HAP-1 (cell line): ENCODE measurements around the gene C3orf20.

ENCODE experiments used
- DNase-seq, 2 experiments: peaks; one replicate each; pipeline ENCODE4 v3.0.0-alpha.2; 2016 to 2020; ENCODE audit warnings: low spot score in 2 of 2
- H3K27me3 ChIP-seq: fragments of 250-450 bp; sonication (Bioruptor Pico); 2 replicates; pipeline ENCODE4 v1.5.1; 2020; ENCODE audit warnings: low read depth, mild to moderate bottlenecking, moderate library complexity
- H3K36me3 ChIP-seq: fragments of 250-450 bp; sonication (Bioruptor Pico); replicated peaks from 2 replicates; pipeline ENCODE4 v1.5.1; 2020; ENCODE audit warnings: mild to moderate bottlenecking
- H3K4me1 ChIP-seq: fragments of 250-450 bp; sonication (Bioruptor Pico); 2 replicates; pipeline ENCODE4 v1.5.1; 2020; ENCODE audit warnings: mild to moderate bottlenecking
- H3K4me3 ChIP-seq: fragments of 250-450 bp; sonication (Bioruptor Pico); 2 replicates; pipeline ENCODE4 v1.5.1; 2020; ENCODE audit warnings: mild to moderate bottlenecking, moderate library complexity
- H3K9me3 ChIP-seq: fragments of 250-450 bp; sonication (Bioruptor Pico); 2 replicates; pipeline ENCODE4 v1.5.1; 2020; ENCODE audit warnings: mild to moderate bottlenecking, moderate library complexity
- in situ Hi-C: fragments of 300-500 bp; cut with MboI; formaldehyde crosslinking; loops from 3 replicates; pipeline ENCODE4 v1.14.3; 2020; ENCODE audit warnings: low sequenced_read_pairs, inconsistent platforms, mixed read lengths

Gene C3orf20

GRCh38 chr3:14810801-14811661, 136.1 kb downstream of the C3orf20 start:
- H3K36me3 ChIP-seq, result no peaks in the 10 kb centered on the region
- H3K4me1 ChIP-seq, result no peaks in the 10 kb centered on the region
- peaks cover 61% of the 10 kb centered on the region for H3K27me3 ChIP-seq
- H3K9me3 ChIP-seq, result no peaks in the 10 kb centered on the region
- H3K4me3 ChIP-seq, result no peak overlapping the region
- in situ Hi-C loops, result no loop called here
- DNase-seq, result no peak

GRCh38 chr3:14811684-14812083, 136.7 kb downstream of the C3orf20 start:
- Histone ChIP-seq H3K4me3 (no peak overlapping the region), H3K9me3 (no peaks in the 10 kb centered on the region), H3K4me1 (no peaks in the 10 kb centered on the region), H3K36me3 (no peaks in the 10 kb centered on the region), H3K27me3 (peaks cover 57% of the 10 kb centered on the region)
- no peak for DNase-seq
- in situ Hi-C loops, result no loop called here

GRCh38 chr3:14812196-14812790, 137.4 kb downstream of the C3orf20 start:
- no peaks in the 10 kb centered on the region for H3K9me3 ChIP-seq
- no peaks in the 10 kb centered on the region for H3K4me1 ChIP-seq
- H3K4me3 ChIP-seq, result no peak overlapping the region
- no peak for DNase-seq
- no peaks in the 10 kb centered on the region for H3K36me3 ChIP-seq
- H3K27me3 ChIP-seq, result peaks cover 55% of the 10 kb centered on the region
- in situ Hi-C loops, result no loop called here

DNA sequence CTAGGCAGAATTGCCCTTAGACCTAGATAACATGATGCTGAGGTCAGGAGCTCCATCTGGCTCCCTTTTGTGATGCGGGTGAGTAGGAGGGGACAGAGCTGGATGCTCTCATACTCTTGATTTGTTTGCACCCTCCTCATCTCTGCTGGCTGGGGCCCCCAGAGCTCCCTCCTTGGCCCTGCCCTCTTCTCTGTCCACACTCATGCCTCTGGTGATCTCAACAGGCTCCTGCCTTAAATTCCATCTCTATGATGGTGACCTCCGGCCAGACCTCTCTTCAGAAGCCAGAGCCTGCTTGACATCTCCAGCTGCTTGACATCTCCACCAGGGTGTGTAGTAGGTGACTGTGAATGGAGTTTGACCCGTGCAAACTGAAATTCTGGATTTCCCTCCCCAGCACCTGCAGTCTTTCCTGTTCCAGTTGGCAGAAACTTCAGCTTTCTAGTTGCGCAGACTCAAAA, 139.5 kb downstream of the C3orf20 start:
- Histone ChIP-seq H3K9me3 (no peaks in the 10 kb centered on the region), H3K36me3 (no peaks in the 10 kb centered on the region), H3K4me1 (no peaks in the 10 kb centered on the region), H3K4me3 (no peak overlapping the region), H3K27me3 (peaks cover 53% of the 10 kb centered on the region)
- in situ Hi-C loops, result no loop called here
- no peak for DNase-seq

GRCh38 chr3:14816359-14816758, 141.4 kb downstream of the C3orf20 start:
- H3K36me3 ChIP-seq, result no peaks in the 10 kb centered on the region
- H3K27me3 ChIP-seq, result peaks cover 40% of the 10 kb centered on the region
- in situ Hi-C loops, result no loop called here
- H3K4me3 ChIP-seq, result no peak overlapping the region
- no peaks in the 10 kb centered on the region for H3K4me1 ChIP-seq
- no peaks in the 10 kb centered on the region for H3K9me3 ChIP-seq
- DNase-seq, result no peak

GRCh38 chr3:14818804-14819500, 144.0 kb downstream of the C3orf20 start, which contains the start of gene FGD5:
TSS of gene FGD5 (plus strand) at chr3:14818962. CDS start at chr3:14819072, 110 bp downstream.
- DNase-seq, result no peak
- H3K4me3 ChIP-seq, result no peak within 1 kb of the TSS
- no peaks in the 10 kb centered on the region for H3K4me1 ChIP-seq
- peaks cover 40% of the 10 kb centered on the region for H3K27me3 ChIP-seq
- in situ Hi-C loops, result no loop called here
- no peaks in the 10 kb centered on the region for H3K36me3 ChIP-seq
- no peaks in the 10 kb centered on the region for H3K9me3 ChIP-seq

DNA sequence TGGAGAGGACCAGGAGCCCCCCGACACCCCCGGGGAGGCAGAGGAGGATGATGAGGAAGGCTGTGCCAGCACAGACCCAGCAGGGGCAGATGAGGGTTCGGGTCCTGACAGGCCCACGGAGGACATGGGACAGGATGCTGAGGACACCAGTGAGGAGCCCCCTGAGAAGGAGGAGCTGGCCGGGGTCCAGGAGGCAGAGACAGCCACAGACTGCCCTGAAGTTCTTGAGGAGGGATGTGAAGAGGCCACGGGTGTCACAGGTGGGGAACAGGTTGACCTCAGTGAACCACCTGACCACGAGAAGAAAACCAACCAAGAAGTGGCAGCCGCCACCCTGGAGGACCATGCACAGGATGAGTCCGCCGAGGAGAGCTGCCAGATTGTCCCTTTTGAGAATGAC, 144.7 kb downstream of the C3orf20 start:
- Histone ChIP-seq H3K27me3 (peaks cover 40% of the 10 kb centered on the region), H3K4me3 (no peak overlapping the region), H3K36me3 (no peaks in the 10 kb centered on the region), H3K9me3 (no peaks in the 10 kb centered on the region), H3K4me1 (no peaks in the 10 kb centered on the region)
- in situ Hi-C loops, result no loop called here
- DNase-seq, result no peak

DNA sequence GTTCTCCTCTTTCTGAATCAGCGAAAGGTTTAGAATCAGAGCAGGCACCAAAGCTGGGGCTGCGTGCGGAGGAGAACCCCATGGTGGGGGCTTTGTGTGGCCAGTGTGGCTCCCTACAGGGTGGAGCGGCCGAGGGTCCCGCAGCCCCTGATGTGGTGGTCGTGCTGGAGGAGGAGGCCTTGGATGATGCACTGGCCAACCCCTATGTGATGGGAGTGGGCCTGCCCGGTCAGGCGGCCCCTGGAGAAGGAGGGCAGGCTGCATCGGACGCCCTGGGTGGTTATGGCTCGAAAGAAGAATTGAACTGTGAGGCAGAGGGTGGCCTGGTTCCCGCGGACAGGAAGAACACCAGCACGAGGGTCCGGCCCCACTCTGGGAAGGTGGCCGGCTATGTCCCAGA, 145.2 kb downstream of the C3orf20 start:
- Histone ChIP-seq H3K36me3 (no peaks in the 10 kb centered on the region), H3K4me1 (no peaks in the 10 kb centered on the region), H3K9me3 (no peaks in the 10 kb centered on the region), H3K27me3 (peaks cover 40% of the 10 kb centered on the region), H3K4me3 (no peak overlapping the region)
- in situ Hi-C loops, result no loop called here
- DNase-seq, result no peak

DNA sequence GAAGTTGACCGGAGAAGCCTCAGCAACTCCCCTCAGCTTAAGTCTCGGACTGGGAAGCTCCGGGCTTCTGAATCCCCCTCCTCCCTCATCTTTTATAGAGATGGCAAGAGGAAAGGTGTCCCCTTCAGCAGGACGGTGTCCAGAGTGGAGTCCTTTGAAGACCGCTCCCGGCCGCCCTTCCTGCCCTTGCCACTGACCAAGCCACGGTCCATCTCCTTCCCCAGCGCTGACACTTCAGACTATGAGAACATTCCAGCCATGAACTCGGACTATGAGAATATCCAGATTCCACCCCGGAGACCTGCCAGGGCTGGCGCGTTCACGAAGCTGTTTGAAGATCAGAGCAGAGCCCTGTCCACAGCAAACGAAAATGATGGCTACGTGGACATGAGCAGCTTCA, 146.2 kb downstream of the C3orf20 start:
- in situ Hi-C loops, result no loop called here
- H3K4me3 ChIP-seq, result no peak overlapping the region
- H3K4me1 ChIP-seq, result no peaks in the 10 kb centered on the region
- DNase-seq, result no peak
- no peaks in the 10 kb centered on the region for H3K9me3 ChIP-seq
- H3K36me3 ChIP-seq, result no peaks in the 10 kb centered on the region
- peaks cover 50% of the 10 kb centered on the region for H3K27me3 ChIP-seq

DNA sequence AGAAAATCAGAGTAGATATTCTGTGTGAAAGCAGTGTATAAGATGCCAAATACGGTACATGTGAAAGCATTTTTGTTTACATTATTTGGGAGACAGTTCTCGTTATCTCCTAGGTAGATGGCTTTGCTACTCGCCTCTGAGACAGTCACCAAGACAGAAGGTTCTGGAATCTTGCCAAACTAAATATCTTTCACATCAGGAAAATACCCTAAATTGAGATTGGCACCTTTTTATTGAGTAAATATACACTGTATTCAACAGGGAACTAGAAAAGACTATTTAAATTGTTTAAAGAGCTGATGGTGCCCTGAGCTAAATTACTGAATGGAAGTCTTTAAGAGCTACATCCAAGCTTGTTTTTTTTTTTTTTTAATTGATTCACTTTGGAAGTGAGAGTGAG, 147.2 kb downstream of the C3orf20 start:
- in situ Hi-C loops, result no loop called here
- Histone ChIP-seq H3K4me3 (no peak overlapping the region), H3K36me3 (no peaks in the 10 kb centered on the region), H3K9me3 (no peaks in the 10 kb centered on the region), H3K27me3 (peaks cover 52% of the 10 kb centered on the region), H3K4me1 (no peaks in the 10 kb centered on the region)
- no peak for DNase-seq
